ENCODE results near the gene ZNF587B.
"Not testable (repeated sequence)": the region's sequence is repeated elsewhere in the genome, so short reads cannot be mapped to it uniquely, and the experiment has no call there.

Gene ZNF587B

DNA sequence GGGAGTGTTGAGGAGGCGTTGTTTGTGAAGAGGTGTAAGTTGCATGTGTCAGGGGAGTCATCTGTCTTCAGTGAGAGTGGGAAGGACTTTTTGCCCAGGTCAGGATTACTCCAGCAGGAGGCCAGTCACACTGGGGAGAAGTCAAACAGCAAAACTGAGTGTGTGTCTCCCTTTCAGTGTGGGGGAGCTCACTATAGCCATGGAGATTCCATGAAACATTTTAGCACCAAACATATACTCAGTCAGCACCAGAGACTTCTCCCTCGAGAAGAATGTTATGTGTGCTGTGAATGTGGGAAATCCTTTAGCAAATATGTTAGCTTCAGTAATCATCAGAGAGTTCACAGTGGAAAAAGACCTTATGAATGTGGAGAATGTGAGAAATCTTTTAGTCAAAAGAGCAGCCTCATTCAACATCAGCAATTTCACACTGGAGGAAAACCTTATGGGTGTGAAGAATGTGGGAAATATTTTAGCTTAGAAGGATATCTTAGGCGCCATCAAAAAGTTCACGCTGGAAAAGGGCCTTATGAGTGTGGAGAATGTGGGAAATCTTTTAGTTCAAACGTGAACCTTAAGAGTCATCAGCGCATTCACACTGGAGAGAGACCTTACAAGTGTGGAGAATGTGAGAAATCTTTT, 11.1 kb downstream of the ZNF587B start:
- no peak for DNase-seq (ENCODE audit: low spot score)
- in situ Hi-C loops (cut with MboI; ENCODE audit: low sequenced_read_pairs, unreplicated experiment), result no loop called here
- TF ChIP-seq, protein P1, sequence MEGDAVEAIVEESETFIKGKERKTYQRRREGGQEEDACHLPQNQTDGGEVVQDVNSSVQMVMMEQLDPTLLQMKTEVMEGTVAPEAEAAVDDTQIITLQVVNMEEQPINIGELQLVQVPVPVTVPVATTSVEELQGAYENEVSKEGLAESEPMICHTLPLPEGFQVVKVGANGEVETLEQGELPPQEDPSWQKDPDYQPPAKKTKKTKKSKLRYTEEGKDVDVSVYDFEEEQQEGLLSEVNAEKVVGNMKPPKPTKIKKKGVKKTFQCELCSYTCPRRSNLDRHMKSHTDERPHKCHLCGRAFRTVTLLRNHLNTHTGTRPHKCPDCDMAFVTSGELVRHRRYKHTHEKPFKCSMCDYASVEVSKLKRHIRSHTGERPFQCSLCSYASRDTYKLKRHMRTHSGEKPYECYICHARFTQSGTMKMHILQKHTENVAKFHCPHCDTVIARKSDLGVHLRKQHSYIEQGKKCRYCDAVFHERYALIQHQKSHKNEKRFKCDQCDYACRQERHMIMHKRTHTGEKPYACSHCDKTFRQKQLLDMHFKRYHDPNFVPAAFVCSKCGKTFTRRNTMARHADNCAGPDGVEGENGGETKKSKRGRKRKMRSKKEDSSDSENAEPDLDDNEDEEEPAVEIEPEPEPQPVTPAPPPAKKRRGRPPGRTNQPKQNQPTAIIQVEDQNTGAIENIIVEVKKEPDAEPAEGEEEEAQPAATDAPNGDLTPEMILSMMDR (IDR thresholded peaks at IDR 0.05; ENCODE audit: borderline replicate concordance, control extremely low read depth, extremely low read depth, insufficient read depth, missing control alignments), result no peak

- in situ Hi-C loops (cut with MboI; ENCODE audit: low sequenced_read_pairs, unreplicated experiment); DNase-seq (ENCODE audit: low spot score): not testable (repeated sequence)
These were observed 17.1 kb downstream of the ZNF587B start for GRCh38 chr19:57847164-57847563.

- in situ Hi-C loops (cut with MboI; ENCODE audit: low sequenced_read_pairs, unreplicated experiment); DNase-seq (ENCODE audit: low spot score): not testable (repeated sequence)
These were observed 19.1 kb downstream of the ZNF587B start for GRCh38 chr19:57849162-57849665.

DNA sequence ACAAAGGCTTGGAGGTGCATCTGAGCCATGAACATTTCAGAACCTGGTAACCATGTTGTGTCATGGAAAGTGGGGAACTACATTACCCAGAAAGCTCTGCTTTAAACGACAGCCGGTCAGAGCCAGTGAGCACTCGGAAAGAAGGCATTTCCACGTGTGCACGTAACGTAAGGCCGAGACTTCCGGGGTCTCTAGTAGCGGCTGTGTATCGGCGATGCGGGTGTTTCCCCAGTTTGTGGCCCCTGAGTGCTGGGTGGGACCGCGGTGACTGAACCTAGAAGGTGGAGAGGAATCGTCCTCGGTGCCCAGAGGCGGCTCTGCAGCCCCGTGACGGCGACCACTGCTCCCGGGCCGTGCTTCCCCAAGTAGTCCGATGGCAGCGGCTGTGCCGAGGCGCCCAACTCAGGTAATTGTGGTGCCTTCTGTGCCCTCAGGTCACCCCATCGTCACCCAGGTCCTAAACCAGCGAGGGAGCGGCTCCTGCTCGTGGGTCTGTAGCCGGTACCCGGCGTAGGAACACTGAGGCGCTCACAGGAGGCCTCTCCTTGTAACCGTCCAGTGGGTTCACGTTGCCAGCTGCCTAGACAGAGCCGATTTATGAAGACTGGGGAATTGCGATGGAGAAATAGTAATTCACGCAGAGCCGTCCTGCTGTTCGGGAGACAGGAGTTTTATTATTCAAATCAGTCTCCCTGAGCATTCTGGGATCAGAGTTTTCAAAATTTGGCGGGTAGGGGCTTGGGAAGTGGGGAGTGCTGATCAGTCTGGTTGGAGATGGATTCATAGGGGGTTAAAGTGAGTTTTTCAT, 19.8 kb downstream of the ZNF587B start, which contains the start of gene ZNF587:
ZNF587 (plus strand) TSS at position 194 of the 808 bp plus-strand sequence; CDS start at position 374, 180 bp downstream.
- in situ Hi-C loops (cut with MboI; ENCODE audit: low sequenced_read_pairs, unreplicated experiment), result not testable (repeated sequence)
- DNase-seq (ENCODE audit: low spot score), result peak; percentile 80

DNA sequence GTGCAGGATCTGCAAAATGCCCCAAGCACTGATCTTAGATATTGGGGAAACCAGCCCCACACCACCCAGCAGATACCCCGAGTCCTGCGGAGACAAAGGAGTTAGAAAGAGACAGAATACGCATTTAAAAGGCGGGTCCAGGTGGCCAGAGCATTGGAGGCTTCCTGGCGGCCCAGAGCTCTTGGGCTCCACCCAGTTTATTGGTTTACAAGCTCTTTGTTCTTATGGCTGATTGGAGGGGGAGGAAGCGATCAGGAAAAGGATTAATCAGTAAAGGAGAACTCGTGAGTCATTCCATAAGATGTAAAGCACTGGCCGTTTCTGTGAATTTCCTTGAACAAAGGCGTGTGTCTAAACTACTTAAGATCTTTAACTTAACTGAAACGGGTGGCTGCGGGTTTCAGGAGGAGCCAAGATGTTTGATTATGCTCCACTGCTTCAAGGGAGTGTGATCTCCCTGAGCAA, 20.5 kb downstream of the ZNF587B start:
- no peak for DNase-seq (ENCODE audit: low spot score)

GRCh38 chr19:57851812-57852603, 21.9 kb downstream of the ZNF587B start:
- in situ Hi-C loops (cut with MboI; ENCODE audit: low sequenced_read_pairs, unreplicated experiment); DNase-seq (ENCODE audit: low spot score): not testable (repeated sequence)

More for the DNA sequence above, 20.5 kb downstream of the ZNF587B start:
- TF ChIP-seq, protein P1 (IDR thresholded peaks at IDR 0.05; ENCODE audit: borderline replicate concordance, control extremely low read depth, extremely low read depth, insufficient read depth, missing control alignments), result no peak
- in situ Hi-C loops (cut with MboI; ENCODE audit: low sequenced_read_pairs, unreplicated experiment), result no loop called here

GRCh38 chr19:57854117-57854516, 24.0 kb downstream of the ZNF587B start:
- in situ Hi-C loops (cut with MboI; ENCODE audit: low sequenced_read_pairs, unreplicated experiment); DNase-seq (ENCODE audit: low spot score): not testable (repeated sequence)

DNA sequence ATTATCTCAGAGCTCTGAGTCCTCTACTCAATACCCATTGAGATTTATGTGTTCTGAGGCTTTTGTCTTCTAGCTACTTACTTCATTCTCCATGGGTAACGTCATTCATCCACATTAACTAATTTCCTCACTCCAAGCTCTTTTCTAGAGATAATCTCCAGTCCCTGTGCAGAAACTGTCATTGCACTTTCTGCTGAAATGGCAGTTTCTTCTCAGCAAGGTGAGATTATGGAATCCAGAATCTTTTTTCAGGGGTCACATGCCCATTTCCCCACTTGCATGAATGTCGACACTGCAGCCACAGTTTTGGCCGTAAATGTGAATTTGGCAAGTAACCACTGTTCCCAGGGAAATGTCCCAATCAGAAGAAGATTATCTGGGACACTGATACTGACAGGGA, 32.3 kb downstream of the ZNF587B start:
- DNase-seq (ENCODE audit: low spot score); in situ Hi-C loops (cut with MboI; ENCODE audit: low sequenced_read_pairs, unreplicated experiment): not testable (repeated sequence)

- in situ Hi-C loops (cut with MboI; ENCODE audit: low sequenced_read_pairs, unreplicated experiment), result no loop called here
- no peak for DNase-seq (ENCODE audit: low spot score)
- TF ChIP-seq, protein P1 (IDR thresholded peaks at IDR 0.05; ENCODE audit: borderline replicate concordance, control extremely low read depth, extremely low read depth, insufficient read depth, missing control alignments), result no peak
These were observed 37.9 kb downstream of the ZNF587B start for GRCh38 chr19:57867868-57868492.

DNA sequence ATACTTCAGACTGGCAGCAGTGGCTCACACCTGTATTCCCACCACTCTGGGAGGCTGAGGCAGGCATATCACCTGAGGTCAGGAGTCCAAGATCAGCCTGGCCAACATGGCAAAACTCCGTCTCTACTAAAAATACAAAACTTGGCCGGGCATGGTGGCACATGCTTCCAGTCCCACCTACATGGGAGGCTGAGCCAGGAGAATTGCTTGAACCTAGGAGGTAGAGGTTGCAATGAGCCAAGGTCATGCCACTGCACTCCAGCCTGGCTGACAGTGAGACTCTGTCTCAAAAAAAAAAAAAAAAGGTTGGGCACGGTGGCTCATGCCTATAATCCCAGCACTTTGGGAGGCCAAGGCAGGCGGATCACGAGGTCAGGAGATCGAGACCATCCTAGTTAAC, 39.6 kb downstream of the ZNF587B start:
- DNase-seq (ENCODE audit: low spot score); in situ Hi-C loops (cut with MboI; ENCODE audit: low sequenced_read_pairs, unreplicated experiment): not testable (repeated sequence)

Data from GM13976 (cell line).